ENCODE measurements around the gene SLC15A3. TPM values are rescaled to one million over a fixed set of nuclear protein-coding genes. Genes with fewer than 3 reads are reported as not detected.

SLC15A3 gene
- total RNA-seq, 1 experiment from 2014 or later = 10.2 TPM

DNA sequence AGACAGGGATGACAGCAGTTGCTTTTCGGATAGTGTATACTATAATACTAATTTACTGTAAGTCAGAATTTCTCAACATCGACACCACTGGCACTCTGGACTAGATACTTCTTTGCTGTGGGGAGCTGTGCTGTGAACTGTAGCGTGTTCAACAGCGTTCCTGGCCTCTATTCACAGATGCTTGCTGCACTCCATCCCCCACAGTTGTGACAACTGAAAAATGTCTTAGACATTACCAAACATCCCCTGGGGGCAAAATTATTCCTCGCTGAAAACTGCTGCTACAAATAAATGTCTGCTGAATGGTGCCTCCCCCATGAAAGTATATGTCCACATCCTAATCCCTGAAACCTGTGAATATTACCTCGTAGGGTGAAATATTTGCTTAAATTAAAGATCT lies 7.5 kb upstream of the SLC15A3 start:
- no peaks in the 10 kb centered on the region for H3K9me3 Mint-ChIP-seq
- CTCF ChIA-PET = interaction anchor here (1.5 kb wide), 1 partner anchor 10 kb away, joined by 4 read pairs; no protein-coding TSS in a partner anchor
- DNase-seq (ENCODE audit: low spot score) (no peak), ATAC-seq (no peak)
- POLR2A ChIA-PET = no interaction called here
- H3K27me3 Mint-ChIP-seq (ENCODE audit: low read depth) = peaks cover 14% of the 10 kb centered on the region
- no peaks in the 10 kb centered on the region for H3K36me3 Mint-ChIP-seq
- no peak overlapping the region for H3K4me3 Mint-ChIP-seq
- no peak for TF ChIP-seq SP1 (CRISPR knock-in tag; conservative IDR thresholded peaks at IDR 0.05)
- TF ChIP-seq GABPB1 (CRISPR knock-in tag; IDR thresholded peaks at IDR 0.05) = no peak
- no peak for TF ChIP-seq PRDM15 (CRISPR knock-in tag; IDR thresholded peaks at IDR 0.05)
- TF ChIP-seq, protein P1, sequence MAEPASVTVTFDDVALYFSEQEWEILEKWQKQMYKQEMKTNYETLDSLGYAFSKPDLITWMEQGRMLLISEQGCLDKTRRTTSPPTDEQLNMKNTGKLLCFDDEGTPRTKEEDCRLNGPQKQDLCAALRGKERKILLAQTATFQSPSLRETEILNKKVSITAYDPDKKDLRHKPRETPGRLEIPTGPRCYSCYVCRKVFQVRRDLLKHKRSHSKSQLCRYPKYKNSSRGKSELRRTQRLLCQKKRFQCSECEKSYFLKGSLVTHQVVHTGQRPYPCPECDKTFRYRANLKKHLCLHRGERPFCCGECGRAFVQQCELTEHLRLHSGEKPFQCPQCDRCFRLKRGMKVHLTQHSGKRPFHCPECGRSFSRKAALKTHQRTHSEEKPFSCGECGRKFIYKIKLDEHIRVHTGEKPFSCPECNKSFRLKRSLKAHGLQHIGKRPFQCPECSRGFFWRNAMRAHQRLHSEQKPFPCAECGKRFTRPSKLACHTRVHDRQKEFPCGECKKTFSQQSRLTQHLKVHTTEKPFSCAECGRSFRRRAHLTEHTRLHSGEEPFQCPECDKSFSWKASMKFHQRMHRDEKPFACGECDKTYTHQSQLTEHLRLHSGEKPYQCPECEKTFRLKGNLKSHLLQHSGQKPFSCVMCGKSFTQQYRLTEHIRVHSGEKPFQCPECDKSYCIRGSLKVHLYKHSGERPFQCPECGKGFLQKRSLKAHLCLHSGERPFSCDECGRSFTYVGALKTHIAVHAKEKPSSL (CRISPR knock-in tag; conservative IDR thresholded peaks at IDR 0.05) = no peak
- no peak for TF ChIP-seq NFYB (CRISPR knock-in tag; conservative IDR thresholded peaks at IDR 0.05; ENCODE audit: low read depth)
- TF ChIP-seq, protein P2, sequence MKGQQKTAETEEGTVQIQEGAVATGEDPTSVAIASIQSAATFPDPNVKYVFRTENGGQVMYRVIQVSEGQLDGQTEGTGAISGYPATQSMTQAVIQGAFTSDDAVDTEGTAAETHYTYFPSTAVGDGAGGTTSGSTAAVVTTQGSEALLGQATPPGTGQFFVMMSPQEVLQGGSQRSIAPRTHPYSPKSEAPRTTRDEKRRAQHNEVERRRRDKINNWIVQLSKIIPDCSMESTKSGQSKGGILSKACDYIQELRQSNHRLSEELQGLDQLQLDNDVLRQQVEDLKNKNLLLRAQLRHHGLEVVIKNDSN (CRISPR knock-in tag; IDR thresholded peaks at IDR 0.05) = no peak
- no peak for TF ChIP-seq ZBTB21 (CRISPR knock-in tag; IDR thresholded peaks at IDR 0.05; ENCODE audit: borderline replicate concordance)
- TF ChIP-seq, protein P3, sequence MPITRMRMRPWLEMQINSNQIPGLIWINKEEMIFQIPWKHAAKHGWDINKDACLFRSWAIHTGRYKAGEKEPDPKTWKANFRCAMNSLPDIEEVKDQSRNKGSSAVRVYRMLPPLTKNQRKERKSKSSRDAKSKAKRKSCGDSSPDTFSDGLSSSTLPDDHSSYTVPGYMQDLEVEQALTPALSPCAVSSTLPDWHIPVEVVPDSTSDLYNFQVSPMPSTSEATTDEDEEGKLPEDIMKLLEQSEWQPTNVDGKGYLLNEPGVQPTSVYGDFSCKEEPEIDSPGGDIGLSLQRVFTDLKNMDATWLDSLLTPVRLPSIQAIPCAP (CRISPR knock-in tag; IDR thresholded peaks at IDR 0.05) = no peak
- TF ChIP-seq ZNF232 (CRISPR knock-in tag; IDR thresholded peaks at IDR 0.05) = no peak
- H3K4me1 Mint-ChIP-seq = no peaks in the 10 kb centered on the region
- H3K27ac Mint-ChIP-seq = no peak overlapping the region

GRCh38 chr11:60957188-60957587 lies 5.2 kb upstream of the SLC15A3 start:
- H3K9me3 Mint-ChIP-seq = no peaks in the 10 kb centered on the region
- ChIA-PET POLR2A (no interaction called here), CTCF (no interaction called here)
- H3K4me1 Mint-ChIP-seq = peaks cover 8% of the 10 kb centered on the region
- no peak overlapping the region for H3K4me3 Mint-ChIP-seq
- ATAC-seq (no peak), DNase-seq (ENCODE audit: low spot score) (no peak)
- H3K27ac Mint-ChIP-seq = no peak overlapping the region
- no peaks in the 10 kb centered on the region for H3K36me3 Mint-ChIP-seq
- peaks cover 25% of the 10 kb centered on the region for H3K27me3 Mint-ChIP-seq (ENCODE audit: low read depth)
- TF ChIP-seq FOXK1 (CRISPR knock-in tag; IDR thresholded peaks at IDR 0.05) (no peak), NR3C1 (CRISPR knock-in tag; conservative IDR thresholded peaks at IDR 0.05; ENCODE audit: low read depth) (no peak)
- TF ChIP-seq, protein P4, sequence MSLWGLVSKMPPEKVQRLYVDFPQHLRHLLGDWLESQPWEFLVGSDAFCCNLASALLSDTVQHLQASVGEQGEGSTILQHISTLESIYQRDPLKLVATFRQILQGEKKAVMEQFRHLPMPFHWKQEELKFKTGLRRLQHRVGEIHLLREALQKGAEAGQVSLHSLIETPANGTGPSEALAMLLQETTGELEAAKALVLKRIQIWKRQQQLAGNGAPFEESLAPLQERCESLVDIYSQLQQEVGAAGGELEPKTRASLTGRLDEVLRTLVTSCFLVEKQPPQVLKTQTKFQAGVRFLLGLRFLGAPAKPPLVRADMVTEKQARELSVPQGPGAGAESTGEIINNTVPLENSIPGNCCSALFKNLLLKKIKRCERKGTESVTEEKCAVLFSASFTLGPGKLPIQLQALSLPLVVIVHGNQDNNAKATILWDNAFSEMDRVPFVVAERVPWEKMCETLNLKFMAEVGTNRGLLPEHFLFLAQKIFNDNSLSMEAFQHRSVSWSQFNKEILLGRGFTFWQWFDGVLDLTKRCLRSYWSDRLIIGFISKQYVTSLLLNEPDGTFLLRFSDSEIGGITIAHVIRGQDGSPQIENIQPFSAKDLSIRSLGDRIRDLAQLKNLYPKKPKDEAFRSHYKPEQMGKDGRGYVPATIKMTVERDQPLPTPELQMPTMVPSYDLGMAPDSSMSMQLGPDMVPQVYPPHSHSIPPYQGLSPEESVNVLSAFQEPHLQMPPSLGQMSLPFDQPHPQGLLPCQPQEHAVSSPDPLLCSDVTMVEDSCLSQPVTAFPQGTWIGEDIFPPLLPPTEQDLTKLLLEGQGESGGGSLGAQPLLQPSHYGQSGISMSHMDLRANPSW (CRISPR knock-in tag; conservative IDR thresholded peaks at IDR 0.05; ENCODE audit: low read depth) = no peak

DNA sequence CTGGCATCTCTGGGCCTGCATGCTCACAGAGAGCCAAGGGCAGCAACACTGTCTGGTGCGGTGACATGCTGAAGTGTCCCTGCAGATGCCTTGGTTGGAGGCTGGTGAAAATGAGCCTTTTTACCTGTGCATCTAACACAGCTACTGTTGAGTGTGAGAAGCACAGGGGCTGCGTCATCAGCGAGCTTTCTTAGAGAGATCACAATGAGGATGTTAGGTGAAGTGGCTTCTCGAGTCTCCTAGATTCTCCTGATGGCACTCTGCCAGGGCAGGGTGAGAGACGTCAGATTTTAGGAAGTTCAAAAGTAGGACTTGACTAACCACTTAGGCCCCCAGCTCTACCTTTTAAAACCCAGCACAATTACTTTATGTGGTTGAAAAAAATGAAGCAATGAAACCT lies 3.6 kb upstream of the SLC15A3 start:
- DNase-seq (ENCODE audit: low spot score) (no peak), ATAC-seq (no peak)
- Mint-ChIP-seq H3K27ac (no peak overlapping the region), H3K27me3 (ENCODE audit: low read depth) (peaks cover 32% of the 10 kb centered on the region), H3K36me3 (no peaks in the 10 kb centered on the region), H3K9me3 (no peaks in the 10 kb centered on the region), H3K4me1 (peaks cover 10% of the 10 kb centered on the region), H3K4me3 (no peak overlapping the region)
- ChIA-PET CTCF (interaction anchor here (1.4 kb wide), 1 partner anchor 10 kb away, joined by 4 read pairs; no protein-coding TSS in a partner anchor), POLR2A (interaction anchor here (0.7 kb wide), 1 partner anchor 39 kb away, joined by 5 read pairs; no protein-coding TSS in a partner anchor)
- TF ChIP-seq, protein P5, sequence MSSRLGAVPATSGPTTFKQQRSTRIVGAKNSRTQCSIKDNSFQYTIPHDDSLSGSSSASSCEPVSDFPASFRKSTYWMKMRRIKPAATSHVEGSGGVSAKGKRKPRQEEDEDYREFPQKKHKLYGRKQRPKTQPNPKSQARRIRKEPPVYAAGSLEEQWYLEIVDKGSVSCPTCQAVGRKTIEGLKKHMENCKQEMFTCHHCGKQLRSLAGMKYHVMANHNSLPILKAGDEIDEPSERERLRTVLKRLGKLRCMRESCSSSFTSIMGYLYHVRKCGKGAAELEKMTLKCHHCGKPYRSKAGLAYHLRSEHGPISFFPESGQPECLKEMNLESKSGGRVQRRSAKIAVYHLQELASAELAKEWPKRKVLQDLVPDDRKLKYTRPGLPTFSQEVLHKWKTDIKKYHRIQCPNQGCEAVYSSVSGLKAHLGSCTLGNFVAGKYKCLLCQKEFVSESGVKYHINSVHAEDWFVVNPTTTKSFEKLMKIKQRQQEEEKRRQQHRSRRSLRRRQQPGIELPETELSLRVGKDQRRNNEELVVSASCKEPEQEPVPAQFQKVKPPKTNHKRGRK (CRISPR knock-in tag; IDR thresholded peaks at IDR 0.05; ENCODE audit: borderline replicate concordance) = no peak
- TF ChIP-seq, protein P6, sequence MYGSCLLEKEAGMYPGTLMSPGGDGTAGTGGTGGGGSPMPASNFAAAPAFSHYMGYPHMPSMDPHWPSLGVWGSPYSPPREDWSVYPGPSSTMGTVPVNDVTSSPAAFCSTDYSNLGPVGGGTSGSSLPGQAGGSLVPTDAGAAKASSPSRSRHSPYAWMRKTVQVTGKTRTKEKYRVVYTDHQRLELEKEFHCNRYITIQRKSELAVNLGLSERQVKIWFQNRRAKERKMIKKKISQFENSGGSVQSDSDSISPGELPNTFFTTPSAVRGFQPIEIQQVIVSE (CRISPR knock-in tag; IDR thresholded peaks at IDR 0.05; ENCODE audit: borderline replicate concordance) = no peak
- TF ChIP-seq OVOL2 (CRISPR knock-in tag; IDR thresholded peaks at IDR 0.05; ENCODE audit: borderline replicate concordance) = no peak
- no peak for TF ChIP-seq NFE2L1 (CRISPR knock-in tag; IDR thresholded peaks at IDR 0.05)
- TF ChIP-seq SOX15 (CRISPR knock-in tag; IDR thresholded peaks at IDR 0.05) = no peak
- TF ChIP-seq HMGA2 (CRISPR knock-in tag; IDR thresholded peaks at IDR 0.05) = no peak
- TF ChIP-seq SMAD3 (CRISPR knock-in tag; IDR thresholded peaks at IDR 0.05; ENCODE audit: borderline replicate concordance) = no peak
- no peak for TF ChIP-seq MYBL2 (CRISPR knock-in tag; IDR thresholded peaks at IDR 0.05)
- no peak for TF ChIP-seq SP1 (CRISPR knock-in tag; conservative IDR thresholded peaks at IDR 0.05)
